ENCODE results near the gene NEGR1. TPM values are rescaled to one million over a fixed set of nuclear protein-coding genes. Genes with fewer than 3 reads are reported as not detected.

Gene NEGR1
- total RNA-seq, 2 experiments from 2014 or later: not detected

DNA sequence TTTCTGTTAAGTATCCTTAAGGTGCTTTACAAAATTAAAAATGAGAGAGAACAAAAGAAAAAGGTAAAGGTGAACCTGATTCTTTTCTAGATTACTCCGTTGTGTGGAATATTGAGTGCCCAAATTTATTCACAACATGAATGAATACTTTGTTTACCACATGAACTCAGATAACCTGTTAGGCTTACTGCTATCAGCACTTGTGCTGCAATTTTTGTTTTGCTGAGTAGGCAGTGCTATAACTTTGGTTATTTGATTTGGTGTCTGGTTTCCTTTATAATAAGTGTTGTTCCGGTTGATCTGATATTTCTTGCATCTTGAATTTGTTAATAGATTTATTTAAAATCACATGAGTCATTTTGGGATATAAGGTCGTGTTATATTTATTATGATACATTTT, 195.9 kb downstream of the NEGR1 start:
- H4K20me1 ChIP-seq (ENCODE audit: insufficient read depth, low read length): no peaks in the 10 kb centered on the region
- no peaks in the 10 kb centered on the region for H3K9me2 ChIP-seq (ENCODE audit: insufficient read depth, low read length)
- DNase-seq (ENCODE audit: low spot score): no peak
- H3K4me2 ChIP-seq (ENCODE audit: low read length): no peak overlapping the region
- no peak overlapping the region for H3K27ac ChIP-seq (ENCODE audit: low read depth, low read length, poor library complexity, severe bottlenecking)
- ChIA-PET CTCF (ENCODE audit: unreplicated experiment) (no interaction called here), POLR2A (interaction anchor here (0.7 kb wide), 1 partner anchor 136 kb away, joined by 3 read pairs; no protein-coding TSS in a partner anchor)
- H2AFZ ChIP-seq (ENCODE audit: low read length): no peak overlapping the region
- intact Hi-C loops (cut with micrococcal nuclease; ENCODE audit: unreplicated experiment): no loop called here
- no TSS peak for BruUV-seq (replicated peaks)
- no peaks in the 10 kb centered on the region for H3K9me3 ChIP-seq (ENCODE audit: low read length)
- TF ChIP-seq EZH2phosphoT487 (IDR thresholded peaks at IDR 0.05; ENCODE audit: borderline replicate concordance, low read depth, low read length): no peak
- TF ChIP-seq, protein P1, sequence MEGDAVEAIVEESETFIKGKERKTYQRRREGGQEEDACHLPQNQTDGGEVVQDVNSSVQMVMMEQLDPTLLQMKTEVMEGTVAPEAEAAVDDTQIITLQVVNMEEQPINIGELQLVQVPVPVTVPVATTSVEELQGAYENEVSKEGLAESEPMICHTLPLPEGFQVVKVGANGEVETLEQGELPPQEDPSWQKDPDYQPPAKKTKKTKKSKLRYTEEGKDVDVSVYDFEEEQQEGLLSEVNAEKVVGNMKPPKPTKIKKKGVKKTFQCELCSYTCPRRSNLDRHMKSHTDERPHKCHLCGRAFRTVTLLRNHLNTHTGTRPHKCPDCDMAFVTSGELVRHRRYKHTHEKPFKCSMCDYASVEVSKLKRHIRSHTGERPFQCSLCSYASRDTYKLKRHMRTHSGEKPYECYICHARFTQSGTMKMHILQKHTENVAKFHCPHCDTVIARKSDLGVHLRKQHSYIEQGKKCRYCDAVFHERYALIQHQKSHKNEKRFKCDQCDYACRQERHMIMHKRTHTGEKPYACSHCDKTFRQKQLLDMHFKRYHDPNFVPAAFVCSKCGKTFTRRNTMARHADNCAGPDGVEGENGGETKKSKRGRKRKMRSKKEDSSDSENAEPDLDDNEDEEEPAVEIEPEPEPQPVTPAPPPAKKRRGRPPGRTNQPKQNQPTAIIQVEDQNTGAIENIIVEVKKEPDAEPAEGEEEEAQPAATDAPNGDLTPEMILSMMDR (conservative IDR thresholded peaks at IDR 0.05; ENCODE audit: low read length): no peak
- no peak overlapping the region for H3K4me3 ChIP-seq (ENCODE audit: low read depth, low read length, poor library complexity, severe bottlenecking)
- H3K4me1 ChIP-seq (ENCODE audit: insufficient read depth, low read length, poor library complexity, severe bottlenecking): no peaks in the 10 kb centered on the region
- no peaks in the 10 kb centered on the region for H3K79me2 ChIP-seq (ENCODE audit: insufficient read depth, low read depth, low read length)
- H3K36me3 ChIP-seq (ENCODE audit: insufficient read depth, low read length): no peaks in the 10 kb centered on the region

DNA sequence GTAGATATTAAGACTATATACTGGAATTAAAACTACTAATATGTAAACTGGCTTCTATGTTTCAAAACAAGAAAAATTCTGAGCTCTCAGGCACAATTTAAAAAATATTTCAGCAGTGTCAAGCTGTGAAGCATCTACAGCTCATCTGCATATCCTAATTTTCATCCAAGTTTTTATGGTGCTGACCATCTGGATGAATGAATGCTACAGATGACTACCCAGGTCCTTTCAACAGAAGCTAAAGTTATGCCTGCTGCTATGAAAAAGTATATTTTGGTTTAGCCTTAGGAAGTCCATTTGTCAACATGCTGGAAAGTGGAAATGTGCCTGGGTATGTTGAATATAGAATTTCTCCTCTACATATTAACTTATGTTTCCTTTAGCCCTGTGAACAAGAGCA, 206.9 kb downstream of the NEGR1 start:
- no TSS peak for BruUV-seq (replicated peaks)
- Histone ChIP-seq H3K36me3 (ENCODE audit: insufficient read depth, low read length) (no peaks in the 10 kb centered on the region), H3K4me1 (ENCODE audit: insufficient read depth, low read length, poor library complexity, severe bottlenecking) (no peaks in the 10 kb centered on the region), H3K9me3 (ENCODE audit: low read length) (no peaks in the 10 kb centered on the region), H2AFZ (ENCODE audit: low read length) (no peak overlapping the region), H3K4me2 (ENCODE audit: low read length) (no peak overlapping the region), H4K20me1 (ENCODE audit: insufficient read depth, low read length) (no peaks in the 10 kb centered on the region), H3K27ac (ENCODE audit: low read depth, low read length, poor library complexity, severe bottlenecking) (no peak overlapping the region), H3K79me2 (ENCODE audit: insufficient read depth, low read depth, low read length) (no peaks in the 10 kb centered on the region), H3K4me3 (ENCODE audit: low read depth, low read length, poor library complexity, severe bottlenecking) (no peak overlapping the region), H3K9me2 (ENCODE audit: insufficient read depth, low read length) (no peaks in the 10 kb centered on the region)
- POLR2A ChIA-PET: interaction anchor here (0.9 to 1.0 kb wide), 2 partner anchors 9 to 82 kb away, joined by 3 to 4 read pairs; no protein-coding TSS in a partner anchor
- intact Hi-C loops (cut with micrococcal nuclease; ENCODE audit: unreplicated experiment): no loop called here
- no peak for DNase-seq (ENCODE audit: low spot score)
- CTCF ChIA-PET (ENCODE audit: unreplicated experiment): no interaction called here
- no peak for TF ChIP-seq EZH2phosphoT487 (IDR thresholded peaks at IDR 0.05; ENCODE audit: borderline replicate concordance, low read depth, low read length)
- TF ChIP-seq, protein P1 (conservative IDR thresholded peaks at IDR 0.05; ENCODE audit: low read length): no peak

- no peaks in the 10 kb centered on the region for H3K4me1 ChIP-seq (ENCODE audit: insufficient read depth, low read length, poor library complexity, severe bottlenecking)
- H4K20me1 ChIP-seq (ENCODE audit: insufficient read depth, low read length): no peaks in the 10 kb centered on the region
- POLR2A ChIA-PET: interaction anchor here (0.6 to 1.0 kb wide), 2 partner anchors 9 to 19 kb away, joined by 3 to 4 read pairs; no protein-coding TSS in a partner anchor
- H3K36me3 ChIP-seq (ENCODE audit: insufficient read depth, low read length): no peaks in the 10 kb centered on the region
- intact Hi-C loops (cut with micrococcal nuclease; ENCODE audit: unreplicated experiment): no loop called here
- no peak overlapping the region for H3K4me3 ChIP-seq (ENCODE audit: low read depth, low read length, poor library complexity, severe bottlenecking)
- H3K9me2 ChIP-seq (ENCODE audit: insufficient read depth, low read length): no peaks in the 10 kb centered on the region
- no peak overlapping the region for H2AFZ ChIP-seq (ENCODE audit: low read length)
- no TSS peak for BruUV-seq (replicated peaks)
- no peak overlapping the region for H3K27ac ChIP-seq (ENCODE audit: low read depth, low read length, poor library complexity, severe bottlenecking)
- no peak overlapping the region for H3K4me2 ChIP-seq (ENCODE audit: low read length)
- DNase-seq (ENCODE audit: low spot score): no peak
- H3K79me2 ChIP-seq (ENCODE audit: insufficient read depth, low read depth, low read length): no peaks in the 10 kb centered on the region
- CTCF ChIA-PET (ENCODE audit: unreplicated experiment): no interaction called here
- H3K9me3 ChIP-seq (ENCODE audit: low read length): no peaks in the 10 kb centered on the region
- no peak for TF ChIP-seq EZH2phosphoT487 (IDR thresholded peaks at IDR 0.05; ENCODE audit: borderline replicate concordance, low read depth, low read length)
- TF ChIP-seq, protein P1 (conservative IDR thresholded peaks at IDR 0.05; ENCODE audit: low read length): no peak
Measured at GRCh38 chr1:72066431-72066830, 215.9 kb downstream of the NEGR1 start.

Data from OCI-LY7 (cell line).